GM12892 (cell line): ENCODE data around the gene ARHGEF35.

Source experiments
- POLR2A ChIP-seq: IDR thresholded peaks from 2 replicates; pipeline ENCODE4 v1.6.1; 2011; ENCODE audit warnings: low read depth, low read length, control low read depth
- POLR2AphosphoS5 ChIP-seq: IDR thresholded peaks from 2 replicates; pipeline ENCODE4 v1.6.1; 2011; ENCODE audit warnings: low read depth, low read length, control low read depth
- TAF1 ChIP-seq: IDR thresholded peaks from 2 replicates; pipeline ENCODE4 v1.6.1; 2011; ENCODE audit warnings: low read depth, mild to moderate bottlenecking, control low read depth, low read length, borderline replicate concordance

GRCh38 chr7:144144426-144144825 is 51.2 kb downstream of the ARHGEF35 start:
- TF ChIP-seq POLR2A = no peak
- TF ChIP-seq POLR2AphosphoS5 = no peak
- no peak for TF ChIP-seq TAF1
